UCSD-AML1 (cell line): ENCODE data around the gene ATXN7L3B.

Experiments
- DNase-seq: peaks from one replicate; lab custom pipeline; 2025; ENCODE audit not compliant: unreplicated experiment; lab: John Stamatoyannopoulos, UW

The ATXN7L3B gene

DNA sequence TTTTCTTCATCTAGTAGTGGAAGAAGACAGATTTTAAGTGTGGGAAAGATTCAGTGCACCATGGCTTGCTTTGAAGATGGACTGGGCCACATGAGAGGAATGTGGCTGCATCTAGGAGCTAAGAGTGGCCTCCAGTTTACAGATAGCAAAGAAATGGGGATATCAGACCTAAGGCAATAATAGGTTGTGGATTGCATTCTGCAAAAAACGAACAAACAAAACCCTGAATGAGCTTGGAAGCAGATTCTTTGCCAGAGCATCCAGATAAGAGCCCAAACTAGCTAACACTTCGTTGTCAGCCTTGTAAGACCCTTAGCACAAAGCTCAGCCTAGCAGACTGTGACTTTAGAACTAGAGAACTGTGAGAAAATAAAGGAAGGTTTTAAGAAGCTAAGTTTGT lies 9.6 kb downstream of the ATXN7L3B start:
- no peak for DNase-seq

DNA sequence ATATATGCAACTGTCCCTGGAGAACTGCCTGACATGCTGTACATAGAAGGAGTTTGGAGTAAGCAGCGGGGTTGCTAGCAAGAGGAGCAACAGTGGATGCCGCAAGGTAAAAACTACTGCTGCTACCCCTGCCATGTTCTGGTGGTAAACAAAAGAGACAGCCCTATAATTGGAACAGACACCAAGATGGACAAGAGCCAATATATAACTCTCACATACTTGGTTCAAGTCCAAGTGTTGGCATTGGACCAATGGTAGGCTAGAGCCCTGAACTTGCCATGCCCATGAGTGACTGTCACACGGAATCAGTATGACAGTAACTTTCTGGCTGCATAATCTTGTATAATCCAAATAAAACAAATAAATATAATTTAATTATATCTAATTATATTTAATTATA lies 13.7 kb downstream of the ATXN7L3B start:
- DNase-seq: no peak

DNA sequence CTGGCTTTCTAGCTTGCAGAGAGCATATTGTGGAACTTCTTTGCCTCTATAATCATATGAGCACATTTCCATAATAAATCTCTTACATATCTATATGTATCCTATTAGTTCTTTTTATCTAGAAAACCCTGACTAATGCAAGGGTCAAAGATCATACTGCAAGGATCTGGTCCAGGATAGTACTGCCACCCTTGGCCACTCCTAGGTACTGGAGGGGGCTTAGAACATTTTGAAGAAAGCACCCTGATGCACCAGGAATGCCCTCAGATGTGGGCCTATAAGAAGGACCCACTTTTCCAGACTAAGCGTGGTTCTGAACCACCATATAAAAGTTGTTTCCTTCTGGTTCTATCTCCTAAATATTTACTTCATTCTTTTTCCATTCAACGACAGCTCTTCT lies 14.6 kb downstream of the ATXN7L3B start:
- no peak for DNase-seq

DNA sequence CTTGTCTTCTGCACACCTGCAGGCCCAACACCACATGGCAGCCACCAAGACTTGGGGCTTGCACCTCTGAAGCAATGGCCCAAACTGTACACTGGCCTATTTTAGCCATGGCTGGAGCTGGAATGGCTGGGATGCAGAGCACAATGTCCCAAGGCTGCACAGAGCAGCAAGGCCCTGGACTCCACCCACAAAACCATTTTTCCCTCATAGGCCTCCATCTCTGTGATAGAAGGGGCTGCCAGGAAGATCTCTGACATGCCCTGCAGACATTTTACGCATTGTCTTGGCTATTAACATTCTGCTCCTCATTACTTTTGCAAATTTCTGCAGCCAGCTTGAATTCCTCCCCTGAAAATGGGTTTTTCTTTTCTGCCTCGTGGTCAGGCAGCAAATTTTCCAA lies 22.1 kb downstream of the ATXN7L3B start:
- no peak for DNase-seq

DNA sequence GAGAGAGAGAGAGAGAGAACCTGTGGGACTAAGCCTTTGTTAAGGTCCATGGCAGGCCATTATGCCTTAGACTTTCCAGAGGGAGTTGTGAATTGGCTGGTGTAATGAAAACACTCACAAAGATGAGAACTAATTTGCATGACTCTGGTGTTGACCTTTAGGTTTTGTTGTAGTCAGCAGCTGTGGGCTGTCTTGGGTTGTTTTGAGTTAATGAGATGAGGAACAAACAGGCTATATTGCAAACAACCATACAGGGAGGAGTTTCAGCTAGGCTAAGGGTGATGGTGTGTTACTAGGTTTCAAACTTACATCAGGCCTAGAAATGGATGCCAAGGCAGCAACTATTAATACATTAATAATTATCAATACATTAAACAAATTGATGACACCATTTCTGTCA lies 26.3 kb downstream of the ATXN7L3B start:
- no peak for DNase-seq

DNA sequence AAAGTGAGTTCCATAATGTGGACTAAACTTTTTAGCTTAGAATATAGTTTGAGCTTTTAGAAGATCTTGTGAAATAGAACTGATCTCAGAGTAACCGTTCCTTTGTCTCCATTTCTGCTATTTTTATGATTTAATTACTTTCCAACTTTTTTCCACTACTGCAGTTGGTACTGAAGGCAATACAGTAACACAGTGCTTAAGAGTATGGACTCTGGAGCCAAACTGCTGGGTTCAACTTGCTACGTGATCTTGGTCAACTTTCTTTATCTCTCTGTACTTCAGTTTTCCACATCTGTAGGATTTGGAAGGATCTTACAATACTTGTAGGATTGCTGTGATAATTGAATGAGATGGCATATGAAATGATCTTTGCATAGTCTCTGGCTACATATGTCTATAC lies 40.9 kb downstream of the ATXN7L3B start:
- DNase-seq: no peak

DNA sequence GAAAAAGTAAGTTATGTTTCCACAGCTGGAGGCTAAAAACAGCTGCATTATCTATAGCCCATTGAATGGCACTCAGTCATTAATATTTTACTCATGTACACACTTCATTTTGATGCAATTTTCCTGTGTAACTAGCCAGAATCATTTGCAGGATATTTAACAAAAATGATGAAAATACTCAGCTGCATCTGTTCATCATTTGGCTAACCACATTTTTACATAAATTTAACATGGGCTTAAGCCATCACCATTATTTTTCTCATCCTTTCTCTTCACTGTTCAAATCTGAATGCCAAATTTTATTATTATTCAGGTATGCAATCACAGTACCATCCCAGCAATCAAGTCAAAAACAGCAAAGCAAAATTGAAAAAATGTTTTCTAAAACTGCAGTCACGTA lies 41.8 kb downstream of the ATXN7L3B start:
- no peak for DNase-seq

DNA sequence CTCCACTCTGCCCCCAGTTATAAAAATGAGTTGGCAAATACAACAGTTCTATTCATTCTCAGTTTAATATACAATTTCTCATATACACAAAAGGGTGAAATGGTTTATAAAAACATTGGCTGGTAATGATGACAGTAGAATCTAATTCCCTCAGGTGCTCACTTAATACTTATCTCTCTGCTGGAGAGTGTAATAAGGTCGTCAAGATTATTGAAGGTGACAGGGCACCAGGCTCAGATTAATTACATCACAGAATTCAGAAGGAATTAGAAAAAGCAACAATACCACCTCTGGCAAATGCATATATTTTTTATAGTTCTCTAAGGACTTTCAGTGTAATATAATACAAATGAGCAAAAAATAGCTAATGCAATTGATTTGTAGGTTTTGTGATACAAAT lies 42.3 kb downstream of the ATXN7L3B start:
- no peak for DNase-seq

DNA sequence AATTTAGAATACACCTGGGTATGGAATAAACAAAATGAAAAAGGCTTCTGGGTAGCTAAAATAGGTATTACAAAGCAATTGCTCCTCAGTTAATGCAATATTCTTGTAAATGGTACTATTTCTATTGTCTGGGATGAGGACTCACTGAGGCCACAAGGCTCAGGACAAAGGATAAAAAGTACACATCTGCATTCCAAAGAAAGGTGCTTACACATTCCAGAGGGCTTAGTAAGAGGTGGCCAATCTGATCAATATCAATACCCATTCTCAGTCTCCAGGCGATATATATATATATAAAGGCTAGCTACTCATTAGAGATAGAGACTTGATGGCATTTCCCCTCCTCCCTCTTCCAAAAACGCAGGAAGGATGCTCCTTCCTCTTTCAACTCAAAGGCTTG lies 43.8 kb downstream of the ATXN7L3B start:
- DNase-seq: no peak

DNA sequence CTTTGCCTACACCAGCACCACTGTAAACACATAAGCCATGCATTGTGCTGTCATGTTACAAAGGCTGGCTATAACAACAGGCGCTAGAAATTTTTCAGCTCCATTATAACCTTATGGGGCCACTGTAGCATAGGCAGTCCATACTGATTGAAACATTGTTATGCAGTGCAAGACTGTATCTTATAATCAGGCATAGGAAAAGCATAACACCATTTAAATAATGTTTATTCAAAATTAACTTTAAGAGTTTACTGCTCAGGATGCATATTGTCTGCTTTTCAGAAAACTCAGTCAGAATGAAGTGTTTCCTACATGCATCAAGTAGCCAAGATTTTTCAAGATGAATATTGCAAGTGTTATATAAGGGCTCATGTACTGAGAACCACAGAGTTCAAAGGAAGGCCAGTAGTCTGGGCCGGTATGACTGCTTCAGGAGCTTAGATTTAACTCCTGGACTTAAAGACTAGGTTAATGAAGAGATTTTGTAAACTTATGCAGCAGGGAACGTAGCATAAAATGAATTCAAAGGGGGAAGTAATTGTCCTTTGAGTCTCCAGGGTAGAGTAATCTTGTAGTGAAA lies 46.9 kb downstream of the ATXN7L3B start:
- DNase-seq: no peak

DNA sequence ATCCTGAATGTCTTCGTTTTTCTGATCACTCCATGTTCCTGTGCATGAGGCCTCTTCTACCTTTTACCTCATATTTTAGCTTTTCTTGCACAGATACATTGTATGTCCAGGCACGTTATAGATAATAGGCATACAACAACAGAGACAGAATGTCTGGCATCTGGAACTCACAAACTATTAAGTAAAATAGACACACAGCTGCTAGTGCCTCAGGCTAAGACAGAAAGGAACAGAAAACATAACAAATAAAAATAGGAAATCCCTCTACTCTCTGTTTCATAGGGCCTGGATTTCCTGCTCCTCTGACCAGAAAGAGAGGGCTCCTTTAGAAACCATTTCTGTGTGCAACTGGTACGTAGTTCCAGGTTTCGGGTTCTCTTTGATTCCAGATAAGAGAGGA lies 48.6 kb downstream of the ATXN7L3B start:
- no peak for DNase-seq
